A549 treated with CpdA at 1 μM for 4 hours (cell line): ENCODE measurements around the gene SPTAN1. TPM values are rescaled to one million over a fixed set of nuclear protein-coding genes. Genes with fewer than 3 reads are reported as not detected.

Experiments
- total RNA-seq: library from RNA; stranded (reverse); fragments of 200-300 nt; extraction: Qiagen RNA extraction; gene quantifications from 5 replicates; pipeline ENCODE4 v1.2.3, GENCODE V29; 2022; ENCODE audit warnings: low read depth

Gene SPTAN1
- 137 to 150 TPM (median 142 TPM) in 5 replicates for total RNA-seq

GRCh38 chr9:128552153-128552743, at the start of gene SPTAN1:
SPTAN1 (plus strand) TSS chr9:128552587; CDS start chr9:128566741, 14,154 bp downstream.

GRCh38 chr9:128504485-128505413, 47.6 kb upstream of the SPTAN1 start, which contains the start of gene GLE1:
GLE1 (plus strand) TSS chr9:128504719; CDS start chr9:128504806, 87 bp downstream.

DNA sequence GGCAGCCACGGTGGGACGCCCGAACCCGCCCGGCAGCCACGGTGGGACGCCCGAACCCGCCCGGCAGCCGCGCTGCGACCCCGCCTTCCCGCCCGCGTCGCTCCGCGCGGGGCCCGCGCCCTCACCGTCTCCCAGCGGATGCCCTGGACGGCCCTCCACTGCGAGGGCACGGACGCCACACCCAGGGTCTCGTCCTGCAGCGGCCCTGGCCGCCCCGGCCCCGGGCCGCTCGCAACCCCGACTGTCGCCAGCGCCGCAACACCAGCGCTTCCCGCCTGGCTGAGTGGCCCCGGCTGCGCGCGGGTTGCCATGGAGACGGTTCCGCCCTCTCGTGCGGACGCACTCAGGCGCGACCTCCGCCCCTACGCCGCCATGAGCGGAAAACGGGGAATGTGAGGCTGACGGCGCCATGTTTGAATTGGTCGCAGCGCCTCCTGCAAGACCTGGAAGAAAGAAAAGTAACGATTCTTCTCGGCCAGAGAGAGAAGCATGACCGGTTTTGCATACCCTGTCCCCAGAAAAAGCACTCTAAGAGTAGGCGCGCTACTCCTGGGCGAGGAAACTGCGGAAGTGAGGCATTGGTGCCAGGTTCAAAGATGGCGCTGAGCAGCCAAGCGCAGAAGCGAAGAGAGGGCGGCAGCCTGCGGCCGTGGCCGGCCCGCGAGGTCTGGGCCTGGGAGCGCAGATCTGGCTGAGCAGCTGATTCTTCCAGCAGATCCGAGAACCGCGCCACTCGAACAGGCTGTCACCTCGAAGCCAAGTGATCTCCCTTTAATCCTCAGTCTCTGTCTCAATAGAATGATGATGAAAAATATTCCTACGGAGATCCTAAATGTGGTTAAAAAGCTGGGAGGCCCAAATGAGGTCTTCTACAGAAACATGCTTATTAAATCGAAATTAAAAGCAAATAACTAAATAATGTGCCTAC, 104.3 kb downstream of the SPTAN1 start, which contains the start of gene DYNC2I2:
TSS of gene DYNC2I2 (minus strand) at position 432 of the 928 bp plus-strand sequence. CDS start at position 311, 121 bp downstream.

Other genes with a start within 250 kb of the SPTAN1 start
- gene TRUB2, start 230.1 kb upstream of the SPTAN1 start, total RNA-seq, result 41.8 to 58.7 TPM (median 50.6 TPM) in 5 replicates
- gene COQ4, start 229.7 kb upstream of the SPTAN1 start, total RNA-seq, result 49.6 to 63.0 TPM (median 60.8 TPM) in 5 replicates
- gene SLC27A4, start 212.1 kb upstream of the SPTAN1 start, total RNA-seq, result 33.7 to 52.5 TPM (median 47.1 TPM) in 5 replicates
- 63.1 to 87.1 TPM (median 82.4 TPM) in 5 replicates for gene URM1, start 181.2 kb upstream of the SPTAN1 start, total RNA-seq
- 31.8 to 43.4 TPM (median 33.7 TPM) in 5 replicates for gene CERCAM, start 131.7 kb upstream of the SPTAN1 start, total RNA-seq
- 27.5 to 30.1 TPM (median 29.0 TPM) in 5 replicates for gene ODF2, start 96.6 kb upstream of the SPTAN1 start, total RNA-seq
- gene GLE1, start 47.9 kb upstream of the SPTAN1 start, total RNA-seq, result 31.8 to 34.6 TPM (median 32.8 TPM) in 5 replicates
- 98.4 to 143 TPM (median 130 TPM) in 5 replicates for gene DYNC2I2, start 104.3 kb downstream of the SPTAN1 start, total RNA-seq
- 408 to 577 TPM (median 430 TPM) in 5 replicates for gene SET, start 136.6 kb downstream of the SPTAN1 start, total RNA-seq
- 11.7 to 17.4 TPM (median 14.6 TPM) in 5 replicates for gene PKN3, start 149.9 kb downstream of the SPTAN1 start, total RNA-seq
- gene ZDHHC12, start 171.5 kb downstream of the SPTAN1 start, total RNA-seq, result 60.2 to 92.8 TPM (median 83.7 TPM) in 5 replicates
- gene ZER1, start 219.3 kb downstream of the SPTAN1 start, total RNA-seq, result 14.7 to 17.0 TPM (median 15.1 TPM) in 5 replicates
- gene TBC1D13, start 234.7 kb downstream of the SPTAN1 start, total RNA-seq, result 18.3 to 23.3 TPM (median 21.4 TPM) in 5 replicates